ENCODE data around the gene RAB22A.

Gene RAB22A

DNA sequence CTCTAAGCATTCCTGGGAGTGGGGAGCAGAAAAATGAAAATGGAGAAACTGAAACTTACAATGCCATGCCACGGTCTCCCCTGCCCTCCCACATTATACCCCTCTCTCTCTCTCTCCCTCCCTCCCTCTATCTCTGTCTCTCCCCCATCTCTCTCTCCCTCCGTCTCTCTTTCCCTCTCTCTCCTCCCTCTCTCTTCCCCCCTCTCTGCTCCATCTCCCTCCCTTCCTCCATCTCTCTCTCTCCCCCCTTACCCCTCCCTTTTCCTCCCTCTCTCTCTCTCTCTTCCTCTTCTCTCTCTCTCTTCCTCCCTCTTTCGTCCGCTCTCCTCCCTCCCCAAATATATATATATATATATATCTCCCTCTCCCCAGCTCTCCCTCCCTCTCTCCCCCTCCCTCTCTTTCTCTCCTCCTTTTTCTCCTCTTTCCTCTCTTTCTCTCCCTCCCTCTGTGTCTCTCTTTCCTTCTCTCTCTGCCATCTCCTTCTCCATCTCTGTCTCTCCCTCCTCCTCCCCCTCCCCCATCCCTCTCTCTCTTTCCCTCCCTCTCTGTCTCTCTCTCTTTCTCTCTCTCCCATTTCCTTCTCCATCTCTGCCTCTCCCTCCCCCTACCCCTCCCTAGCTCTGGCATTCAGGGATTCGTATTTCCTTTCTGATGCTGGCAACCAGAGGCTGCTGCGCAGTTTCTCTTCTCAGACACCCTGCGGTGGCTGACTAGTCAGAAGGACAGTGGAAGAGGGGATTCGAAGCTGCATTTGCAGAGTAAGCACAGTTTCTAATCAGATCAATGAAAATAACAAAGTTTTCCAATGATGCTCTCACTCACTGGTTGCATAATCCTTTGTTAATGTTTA lies 65.6 kb downstream of the RAB22A start:
- peaks cover 23 to 37% of the 10 kb centered on the region in 2 donors for H3K27me3 Mint-ChIP-seq
- no peaks in the 10 kb centered on the region for H3K9me3 Mint-ChIP-seq
- no peak overlapping the region for H3K4me3 Mint-ChIP-seq
- H3K27ac Mint-ChIP-seq, result no peak overlapping the region
- ATAC-seq (replicated peaks) (no peak), DNase-seq (no peak)
- peaks cover 0 to 6% of the 10 kb centered on the region in 2 donors for H3K4me1 Mint-ChIP-seq
- H3K36me3 Mint-ChIP-seq, result peaks cover 0 to 1% of the 10 kb centered on the region in 2 donors

DNA sequence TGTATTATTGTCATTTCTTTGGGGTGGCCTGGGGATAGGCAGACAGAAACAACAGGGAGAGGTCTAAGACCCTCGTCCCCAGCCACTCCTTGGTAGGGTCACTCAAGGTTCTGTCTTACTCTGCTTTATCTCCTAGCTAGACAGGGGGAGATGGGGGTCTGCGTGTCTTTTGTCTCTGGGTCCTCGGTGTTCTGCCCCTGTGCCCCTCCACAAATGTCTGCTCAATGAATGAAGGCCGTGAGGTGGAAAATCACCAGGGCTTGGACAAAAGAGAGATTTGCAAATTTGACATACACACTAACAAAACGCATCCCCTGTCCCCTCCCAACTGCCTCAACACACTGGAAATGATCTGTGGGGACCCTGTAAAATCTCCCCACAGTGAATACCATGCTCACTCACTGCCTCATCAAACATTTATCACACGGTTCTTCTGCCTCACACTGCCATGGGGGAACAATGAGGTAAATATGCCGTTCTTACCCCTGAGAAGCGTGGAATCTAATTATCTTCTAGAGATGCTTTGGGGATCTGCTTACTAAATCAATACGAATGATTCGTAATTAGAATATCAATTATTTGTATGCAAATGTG lies 66.3 kb downstream of the RAB22A start:
- Mint-ChIP-seq H3K27me3 (peaks cover 29 to 40% of the 10 kb centered on the region in 2 donors), H3K9me3 (peaks cover 2% of the 10 kb centered on the region in 2 donors), H3K27ac (no peak overlapping the region), H3K4me3 (no peak overlapping the region), H3K4me1 (peaks cover 0 to 6% of the 10 kb centered on the region in 2 donors), H3K36me3 (peaks cover 2 to 3% of the 10 kb centered on the region in 2 donors)
- ATAC-seq (replicated peaks), result no peak
- DNase-seq, result no peak

DNA sequence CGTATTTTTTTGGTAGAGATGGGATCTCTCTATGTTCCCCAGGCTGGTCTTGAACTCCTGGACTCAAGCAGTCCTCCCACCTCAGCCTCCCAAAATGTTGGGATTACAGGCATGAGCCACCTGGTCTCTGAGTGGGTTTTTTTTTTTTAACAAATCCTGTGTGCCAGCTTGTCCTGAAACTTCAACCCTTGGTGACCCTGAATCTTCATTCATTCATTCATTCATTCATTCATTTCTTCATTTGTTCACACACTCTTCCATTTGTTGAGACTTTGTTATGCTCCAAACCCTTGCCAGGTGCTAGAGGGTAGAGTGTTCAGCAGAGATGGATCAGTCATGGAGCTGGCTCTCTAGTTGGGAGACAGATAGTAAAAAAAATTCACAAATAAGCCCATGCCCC lies 67.5 kb downstream of the RAB22A start:
- Mint-ChIP-seq H3K27me3 (peaks cover 41 to 50% of the 10 kb centered on the region in 2 donors), H3K36me3 (peaks cover 9% of the 10 kb centered on the region in 2 donors), H3K9me3 (peaks cover 10 to 12% of the 10 kb centered on the region in 2 donors), H3K4me1 (peaks cover 0 to 6% of the 10 kb centered on the region in 2 donors), H3K27ac (no peak overlapping the region), H3K4me3 (no peak overlapping the region)
- ATAC-seq (replicated peaks) (no peak), DNase-seq (no peak)

DNA sequence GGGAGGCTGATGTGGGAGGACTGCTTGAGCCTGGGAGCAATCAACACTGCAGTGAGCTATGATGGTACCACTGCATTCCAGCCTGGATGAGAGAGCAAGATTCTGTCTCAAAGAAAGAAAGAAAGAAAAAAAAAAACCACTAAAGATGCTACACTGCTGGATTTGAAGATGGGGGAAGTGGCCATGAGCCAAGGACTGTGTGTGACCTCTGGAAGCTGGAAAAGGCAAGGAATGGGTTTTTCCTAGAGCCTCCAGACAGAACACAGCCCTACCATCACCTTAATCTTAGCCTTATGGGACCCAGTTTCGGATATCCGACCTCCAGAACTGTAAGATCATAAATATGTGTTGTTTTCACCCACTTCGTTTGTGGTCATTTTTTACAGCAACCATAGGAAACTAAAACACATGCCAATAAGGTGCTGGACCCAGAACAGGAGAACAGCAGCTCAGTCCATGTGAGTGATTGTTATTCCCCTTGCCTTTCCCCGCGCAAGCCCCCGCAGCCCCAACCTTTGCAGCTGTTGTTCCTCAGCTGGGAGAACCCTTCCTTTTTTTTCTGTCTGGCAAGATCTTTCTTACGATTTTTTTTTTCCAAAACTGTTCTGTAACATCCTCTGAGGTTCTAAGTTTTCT lies 68.4 kb downstream of the RAB22A start:
- H3K27me3 Mint-ChIP-seq, result peaks cover 49 to 58% of the 10 kb centered on the region in 2 donors
- DNase-seq, result no peak
- H3K36me3 Mint-ChIP-seq, result peaks cover 7 to 9% of the 10 kb centered on the region in 2 donors
- peaks cover 0 to 6% of the 10 kb centered on the region in 2 donors for H3K4me1 Mint-ChIP-seq
- no peak overlapping the region for H3K4me3 Mint-ChIP-seq
- no peak for ATAC-seq (replicated peaks)
- no peak overlapping the region for H3K27ac Mint-ChIP-seq
- H3K9me3 Mint-ChIP-seq, result peaks cover 12 to 15% of the 10 kb centered on the region in 2 donors

DNA sequence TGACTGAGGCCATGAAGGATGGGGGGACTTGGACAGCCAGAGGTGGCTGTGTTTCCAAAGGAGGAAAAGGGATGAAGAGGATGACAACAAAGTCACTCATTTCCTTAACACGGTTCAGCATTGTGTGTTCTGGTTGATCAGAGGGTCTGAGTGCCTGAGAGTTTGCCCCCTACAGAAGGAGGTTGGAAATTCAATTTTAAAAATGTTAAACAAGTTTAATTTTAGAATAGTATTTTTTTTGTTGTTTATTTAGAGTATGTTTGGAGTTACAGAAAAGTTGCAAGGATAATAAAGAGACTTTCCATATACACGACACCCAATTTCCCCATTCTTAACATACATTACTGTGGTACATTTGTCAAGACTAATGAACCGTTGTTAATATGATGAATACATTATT lies 69.2 kb downstream of the RAB22A start:
- peaks cover 58 to 65% of the 10 kb centered on the region in 2 donors for H3K27me3 Mint-ChIP-seq
- DNase-seq (no peak), ATAC-seq (replicated peaks) (no peak)
- peaks cover 0 to 6% of the 10 kb centered on the region in 2 donors for H3K4me1 Mint-ChIP-seq
- peaks cover 7 to 9% of the 10 kb centered on the region in 2 donors for H3K36me3 Mint-ChIP-seq
- H3K9me3 Mint-ChIP-seq, result peaks cover 12 to 15% of the 10 kb centered on the region in 2 donors
- H3K4me3 Mint-ChIP-seq, result no peak overlapping the region
- H3K27ac Mint-ChIP-seq, result no peak overlapping the region

DNA sequence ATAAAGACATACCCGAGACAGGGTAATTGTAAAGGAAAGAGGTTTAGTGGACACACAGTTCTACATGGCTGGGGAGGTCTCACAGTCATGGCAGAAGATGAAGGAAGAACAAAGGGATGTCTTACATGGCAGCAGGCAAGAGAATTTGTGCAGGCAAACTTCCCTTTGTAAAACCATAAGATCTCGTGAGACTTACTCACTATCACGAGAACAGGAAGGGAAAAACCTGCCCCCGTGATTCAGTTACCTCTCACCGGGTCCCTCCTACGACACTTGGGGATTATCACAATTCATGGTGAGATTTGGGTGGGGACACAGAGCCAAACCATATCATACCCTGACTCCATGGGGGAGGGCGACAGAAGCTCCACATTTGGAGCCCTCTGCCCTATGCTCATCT lies 72.1 kb downstream of the RAB22A start:
- peaks cover 12 to 15% of the 10 kb centered on the region in 2 donors for H3K9me3 Mint-ChIP-seq
- DNase-seq (no peak), ATAC-seq (replicated peaks) (no peak)
- no peaks in the 10 kb centered on the region for H3K4me1 Mint-ChIP-seq
- peaks cover 7 to 9% of the 10 kb centered on the region in 2 donors for H3K36me3 Mint-ChIP-seq
- no peak overlapping the region for H3K4me3 Mint-ChIP-seq
- H3K27ac Mint-ChIP-seq, result no peak overlapping the region
- H3K27me3 Mint-ChIP-seq, result peaks cover 55 to 56% of the 10 kb centered on the region in 2 donors

DNA sequence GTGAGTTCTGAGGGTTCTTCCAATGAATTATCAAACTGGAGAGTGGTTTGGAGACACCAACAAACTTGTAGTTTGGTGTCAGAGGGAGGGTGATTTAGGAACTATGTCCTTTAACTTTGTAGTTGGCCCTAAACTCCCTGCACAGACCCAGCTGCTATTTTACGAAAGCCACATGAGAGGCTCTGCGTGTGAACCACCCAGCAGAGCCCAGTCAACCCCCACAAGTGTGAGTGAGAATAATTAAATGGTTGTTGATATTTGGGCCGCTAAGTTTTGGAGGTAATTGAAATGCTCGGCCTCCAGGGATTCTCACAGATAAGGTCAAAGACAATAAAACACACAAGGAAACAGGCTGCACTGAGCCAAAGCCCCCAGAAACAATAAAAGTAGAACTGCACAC lies 72.6 kb downstream of the RAB22A start:
- DNase-seq, result no peak
- Mint-ChIP-seq H3K9me3 (peaks cover 12 to 15% of the 10 kb centered on the region in 2 donors), H3K36me3 (peaks cover 7 to 9% of the 10 kb centered on the region in 2 donors), H3K4me1 (no peaks in the 10 kb centered on the region), H3K27me3 (peaks cover 54 to 56% of the 10 kb centered on the region in 2 donors), H3K4me3 (no peak overlapping the region), H3K27ac (no peak overlapping the region)
- ATAC-seq (replicated peaks), result no peak

DNA sequence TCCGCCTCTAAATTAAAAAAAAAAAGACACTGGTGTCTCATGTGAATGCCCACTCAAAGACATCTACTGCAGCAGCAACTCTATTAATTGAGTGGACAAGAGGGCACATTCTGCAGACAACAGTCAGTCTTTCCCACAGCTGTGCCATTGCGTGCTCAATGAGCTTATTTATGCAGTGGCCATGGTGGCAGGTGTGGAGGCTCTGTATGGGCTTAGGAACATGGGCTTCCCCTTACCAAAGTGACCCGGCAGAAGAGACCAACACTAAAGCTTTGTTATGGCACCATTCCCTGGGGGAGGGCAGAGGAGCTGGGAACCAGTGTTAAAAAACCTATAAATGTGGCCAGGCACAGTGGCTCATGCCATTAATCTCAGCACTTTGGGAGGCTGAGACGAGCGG lies 75.3 kb downstream of the RAB22A start:
- H3K9me3 Mint-ChIP-seq, result peaks cover 12 to 15% of the 10 kb centered on the region in 2 donors
- H3K4me3 Mint-ChIP-seq, result no peak overlapping the region
- H3K27me3 Mint-ChIP-seq, result peaks cover 36 to 44% of the 10 kb centered on the region in 2 donors
- H3K36me3 Mint-ChIP-seq, result peaks cover 9 to 11% of the 10 kb centered on the region in 2 donors
- DNase-seq (no peak), ATAC-seq (replicated peaks) (no peak)
- H3K4me1 Mint-ChIP-seq, result peaks cover 1 to 2% of the 10 kb centered on the region in 2 donors
- H3K27ac Mint-ChIP-seq, result no peak overlapping the region

DNA sequence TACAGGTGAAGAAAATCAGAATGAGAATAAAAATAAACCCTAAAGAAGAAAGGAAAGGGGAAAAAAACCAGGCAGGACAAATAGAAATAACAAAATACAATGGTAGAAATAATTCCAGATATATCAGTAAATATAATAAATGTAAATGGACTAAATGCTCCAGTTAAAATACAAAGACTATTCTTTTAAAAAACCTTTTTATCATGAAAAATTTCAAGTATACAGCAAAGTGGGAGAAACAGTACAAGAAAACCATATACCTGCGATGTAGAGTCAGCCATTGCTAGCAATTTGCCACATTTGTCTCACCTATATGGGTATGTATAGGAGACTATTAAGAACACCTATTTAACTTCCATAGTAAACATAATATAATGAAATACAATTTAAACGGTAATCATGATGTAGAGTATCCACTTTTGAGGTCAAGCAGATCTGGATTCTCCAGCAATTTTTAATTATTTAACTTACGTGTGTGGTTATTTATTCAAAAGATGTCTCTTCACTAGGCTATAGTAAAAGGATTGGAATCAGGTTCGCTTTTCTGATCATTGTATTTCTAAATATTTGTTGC lies 78.6 kb downstream of the RAB22A start:
- Mint-ChIP-seq H3K27ac (no peak overlapping the region), H3K27me3 (peaks cover 12 to 14% of the 10 kb centered on the region in 2 donors), H3K9me3 (no peaks in the 10 kb centered on the region), H3K4me3 (no peak overlapping the region), H3K4me1 (peaks cover 25 to 35% of the 10 kb centered on the region in 2 donors), H3K36me3 (peaks cover 23 to 28% of the 10 kb centered on the region in 2 donors)
- no peak for ATAC-seq (replicated peaks)
- no peak for DNase-seq

DNA sequence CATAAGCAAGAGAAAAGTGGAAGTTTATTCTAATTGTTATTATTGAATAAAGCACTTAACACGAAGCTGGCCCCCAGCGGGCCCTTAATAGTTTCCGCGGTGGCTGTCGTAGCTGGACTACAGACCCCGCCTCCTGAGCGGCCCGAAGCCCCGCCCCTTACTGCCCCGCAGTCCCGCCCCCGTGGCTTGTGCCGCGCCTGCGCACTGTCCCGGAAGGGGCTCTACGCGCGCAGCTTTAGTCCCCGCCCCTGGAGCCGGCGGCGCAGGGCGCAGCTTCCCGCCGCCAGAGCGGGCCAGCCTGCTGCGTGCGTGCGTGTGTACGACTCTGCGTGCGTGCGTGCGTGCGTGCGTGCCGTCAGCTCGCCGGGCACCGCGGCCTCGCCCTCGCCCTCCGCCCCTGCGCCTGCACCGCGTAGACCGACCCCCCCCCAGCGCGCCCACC lies 79.4 kb downstream of the RAB22A start, which contains the start of gene VAPB:
VAPB (plus strand) TSS at position 348 of the 442 bp plus-strand sequence. CDS start 231 bp downstream, outside the sequence.
- ATAC-seq (replicated peaks) (peak; percentile 98 to 99), DNase-seq (peak; percentile 96)
- H3K27me3 Mint-ChIP-seq, result peaks cover 6 to 9% of the 10 kb centered on the region in 2 donors
- H3K9me3 Mint-ChIP-seq, result no peaks in the 10 kb centered on the region
- H3K27ac Mint-ChIP-seq, result peak within 1 kb of the TSS; percentile 97
- peaks cover 28 to 35% of the 10 kb centered on the region in 2 donors for H3K36me3 Mint-ChIP-seq
- peak within 1 kb of the TSS; percentile 93 to 96 for H3K4me3 Mint-ChIP-seq
- peaks cover 29 to 43% of the 10 kb centered on the region in 2 donors for H3K4me1 Mint-ChIP-seq

DNA sequence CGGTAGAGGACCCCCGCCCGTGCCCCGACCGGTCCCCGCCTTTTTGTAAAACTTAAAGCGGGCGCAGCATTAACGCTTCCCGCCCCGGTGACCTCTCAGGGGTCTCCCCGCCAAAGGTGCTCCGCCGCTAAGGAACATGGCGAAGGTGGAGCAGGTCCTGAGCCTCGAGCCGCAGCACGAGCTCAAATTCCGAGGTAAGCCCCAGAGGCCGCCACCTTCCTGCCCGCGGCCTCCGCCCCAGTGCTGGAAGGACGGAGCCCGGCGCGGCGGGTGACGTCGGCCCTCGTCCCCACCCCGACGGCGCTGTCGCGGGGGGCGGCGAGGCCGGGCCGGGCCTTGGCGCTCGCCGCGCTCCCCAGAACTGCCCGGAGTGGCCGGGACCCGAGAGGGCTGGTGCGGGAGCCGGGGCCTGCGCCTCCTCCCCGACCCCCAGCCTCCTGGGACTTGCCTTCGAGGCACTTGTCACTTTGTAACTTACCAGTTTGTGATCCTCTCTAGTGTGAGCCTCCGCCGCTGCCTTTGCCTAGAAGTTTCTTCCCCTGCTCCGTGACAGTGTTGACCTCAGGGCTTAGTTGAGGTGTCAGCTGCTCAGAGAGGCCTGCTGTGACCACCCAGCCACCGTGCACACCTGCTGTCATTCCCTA lies 79.9 kb downstream of the RAB22A start:
- ATAC-seq (replicated peaks), result peak; percentile 55 to 60
- H3K4me1 Mint-ChIP-seq, result peaks cover 29 to 47% of the 10 kb centered on the region in 2 donors
- H3K36me3 Mint-ChIP-seq, result peaks cover 32 to 38% of the 10 kb centered on the region in 2 donors
- peak; percentile 13 for DNase-seq
- H3K4me3 Mint-ChIP-seq, result peak overlapping the region; percentile 93 to 96
- H3K27me3 Mint-ChIP-seq, result peaks cover under 1 to 4% of the 10 kb centered on the region in 2 donors
- H3K27ac Mint-ChIP-seq, result peak overlapping the region; percentile 97
- H3K9me3 Mint-ChIP-seq, result no peaks in the 10 kb centered on the region

DNA sequence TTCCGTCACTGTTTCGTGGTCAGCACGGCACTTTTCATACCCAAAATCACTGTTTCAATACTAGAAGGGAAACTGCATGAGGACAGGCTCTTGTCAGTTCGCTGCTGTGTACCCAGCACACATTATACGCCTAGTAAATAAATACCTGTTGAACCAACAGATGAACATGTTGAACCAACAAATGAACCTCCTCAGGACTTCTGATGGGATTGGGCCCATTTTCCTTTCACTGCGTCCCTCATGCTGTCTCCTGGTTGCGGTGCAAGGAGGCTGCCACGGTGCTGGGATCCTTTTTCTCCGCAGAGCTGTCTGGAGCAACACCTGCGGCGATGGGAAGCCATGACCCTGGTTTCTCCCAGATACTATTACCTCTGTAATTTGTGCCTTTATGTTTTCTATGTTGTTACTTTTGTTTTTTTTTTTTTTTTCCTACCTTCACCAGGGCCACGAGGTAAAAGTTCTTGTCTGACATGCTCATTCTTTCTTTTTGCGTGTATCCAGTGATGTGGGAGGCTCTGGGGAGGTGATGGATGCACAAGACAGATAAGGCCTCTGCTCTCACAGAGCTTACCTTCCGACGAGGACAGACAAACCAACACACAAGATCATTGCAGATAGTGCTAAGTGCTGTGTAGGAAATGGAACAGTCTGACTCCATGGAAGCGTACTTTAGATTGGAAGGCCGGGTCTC lies 80.6 kb downstream of the RAB22A start:
- Mint-ChIP-seq H3K27me3 (peaks cover 0 to 4% of the 10 kb centered on the region in 2 donors), H3K27ac (peak overlapping the region; percentile 96), H3K36me3 (peaks cover 32 to 38% of the 10 kb centered on the region in 2 donors), H3K9me3 (no peaks in the 10 kb centered on the region), H3K4me3 (peak overlapping the region; percentile 93 to 96), H3K4me1 (peaks cover 29 to 48% of the 10 kb centered on the region in 2 donors)
- ATAC-seq (replicated peaks), result no peak
- DNase-seq, result no peak

DNA sequence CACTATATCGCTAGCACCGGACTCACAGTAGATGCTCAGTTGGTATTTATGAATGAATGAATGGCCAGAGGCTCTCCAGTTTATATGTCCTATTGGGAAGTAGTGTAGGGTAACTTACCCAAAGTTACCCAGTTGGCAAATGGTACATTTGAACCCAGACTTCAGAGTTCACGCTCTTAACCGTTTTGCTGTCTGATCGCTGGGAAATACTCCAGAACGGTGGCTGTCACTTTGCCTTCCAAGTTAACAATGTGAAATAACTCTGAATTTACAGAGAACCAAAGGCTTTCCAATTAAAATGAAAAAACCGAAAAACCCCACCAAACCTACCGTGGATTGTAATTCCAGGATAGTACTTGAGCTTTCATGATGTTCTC lies 81.1 kb downstream of the RAB22A start:
- peaks cover 32 to 38% of the 10 kb centered on the region in 2 donors for H3K36me3 Mint-ChIP-seq
- H3K4me3 Mint-ChIP-seq, result peak overlapping the region; percentile 93 to 96
- H3K9me3 Mint-ChIP-seq, result no peaks in the 10 kb centered on the region
- peaks cover 0 to 4% of the 10 kb centered on the region in 2 donors for H3K27me3 Mint-ChIP-seq
- H3K4me1 Mint-ChIP-seq, result peaks cover 30 to 51% of the 10 kb centered on the region in 2 donors
- DNase-seq (no peak), ATAC-seq (replicated peaks) (no peak)
- H3K27ac Mint-ChIP-seq, result peak overlapping the region; percentile 96

Data from stimulated activated naive B cell treated with anti-CD40 and anti-IgM and Interleukin-4, amounts not matched to agents 10 μg/mL and 1 μg/mL and 100 μg/mL, for 72 hours (primary cell).